A549 (cell line): Measurements from ENCODE around the gene SH3RF3. TPM values are rescaled to one million over a fixed set of nuclear protein-coding genes. Genes with fewer than 3 reads are reported as not detected.

Experiments
- ATAC-seq, 2 experiments: fragments of 200-7000 bp in 1 of 2; fragments of >200 bp in 1 of 2; cut with Nextera tagmentation in 1 of 2; cut with Tn5 transposase in 1 of 2; 3 replicates each; pipeline versions ENCODE4 v1.8.0 to v1.9.1; 2018 to 2020; ENCODE audit warnings: mild to moderate bottlenecking in 1 of 2, moderate library complexity in 1 of 2
- CTCF ChIA-PET: fragments of 300-600 bp; sonication (Branson Sonifier 250); formaldehyde crosslinking; extraction: SDS; loops from one replicate; lab custom pipeline; 2021; ENCODE audit warnings: antibody characterized with exemption, inconsistent platforms; lab: Yijun Ruan, JAX
- POLR2A ChIA-PET: fragments of 350-600 bp; formaldehyde crosslinking; extraction: SDS; loops from one replicate; lab custom pipeline; 2021; ENCODE audit warnings: antibody characterized with exemption, inconsistent platforms; lab: Yijun Ruan, JAX
- DNase-seq, 2 experiments: peaks; one replicate each; pipeline versions ENCODE4 v3.0.0 to v3.0.0-alpha.2; 2011 to 2016; ENCODE audit warnings: low read depth in 1 of 2, low spot score in 1 of 2
- FAIRE-seq: peaks from 2 replicates; lab custom pipeline; 2011; peaks lifted over from hg19 to GRCh38; lab: Jason Lieb, UNC
- H3K27ac ChIP-seq, 2 experiments: fragments of >200 bp; sonication (Bioruptor Twin); formaldehyde crosslinking; 3 replicates each; pipeline ENCODE4 v1.5.1; 2016 to 2017
- H3K4me1 ChIP-seq: fragments of >200 bp; sonication (Bioruptor Twin); formaldehyde crosslinking; 3 replicates; pipeline ENCODE4 v1.6.1; 2016
- H3K4me2 ChIP-seq: fragments of >200 bp; sonication (Bioruptor Twin); formaldehyde crosslinking; 3 replicates; pipeline ENCODE4 v1.6.1; 2016
- H3K4me3 ChIP-seq: fragments of >200 bp; sonication (Bioruptor Twin); formaldehyde crosslinking; 3 replicates; pipeline ENCODE4 v1.5.1; 2016
- H3K9me3 ChIP-seq: fragments of >200 bp; sonication (Bioruptor Twin); formaldehyde crosslinking; 3 replicates; pipeline ENCODE4 v1.6.1; 2016
- CEBPB ChIP-seq, 2 experiments: fragments of >200 bp in 1 of 2; sonication (Bioruptor Twin) in 1 of 2; formaldehyde crosslinking in 1 of 2; IDR thresholded peaks; 2 replicates each; pipeline ENCODE4 v1.6.1; 2012 to 2016
- CHD4 ChIP-seq: fragments of 200-600 bp; sonication (generic); IDR thresholded peaks from 2 replicates; pipeline ENCODE4 v1.6.1; 2016; ENCODE audit warnings: antibody characterized with exemption, mild to moderate bottlenecking, borderline replicate concordance
- EHMT2 ChIP-seq: fragments of 200-600 bp; sonication (generic); IDR thresholded peaks from 2 replicates; pipeline ENCODE4 v1.6.1; 2016; ENCODE audit warnings: antibody characterized with exemption, low read depth, mild to moderate bottlenecking, moderate library complexity
- ESRRA ChIP-seq: fragments of 150-350 bp; IDR thresholded peaks from 2 replicates; pipeline ENCODE4 v1.6.1; 2014; ENCODE audit warnings: mild to moderate bottlenecking, low read length, borderline replicate concordance
- HOXA7 ChIP-seq: fragments of 250-450 bp; sonication (Bioruptor Pico); IDR thresholded peaks from 2 replicates; pipeline ENCODE4 v1.5.0; 2020; ENCODE audit warnings: mild to moderate bottlenecking, moderate library complexity
- JUNB ChIP-seq: fragments of >200 bp; sonication (Bioruptor Twin); formaldehyde crosslinking; IDR thresholded peaks from 2 replicates; pipeline ENCODE4 v1.6.1; 2016
- MAFK ChIP-seq: fragments of 450-650 bp; IDR thresholded peaks from 2 replicates; pipeline ENCODE4 v1.6.1; 2014; ENCODE audit not compliant: partially characterized antibody
- NPAS2 ChIP-seq: fragments of 250-450 bp; sonication (Bioruptor Pico); IDR thresholded peaks from 2 replicates; pipeline ENCODE4 v1.8.0; 2022; ENCODE audit warnings: mild to moderate bottlenecking, moderate library complexity, borderline replicate concordance
- RCOR1 ChIP-seq: fragments of 150-350 bp; IDR thresholded peaks from 2 replicates; pipeline ENCODE4 v1.6.1; 2014; ENCODE audit warnings: antibody characterized with exemption, low read length, low read depth
- RFX5 ChIP-seq: fragments of 450-650 bp; IDR thresholded peaks from 2 replicates; pipeline ENCODE4 v1.7.1; 2014; ENCODE audit warnings: antibody characterized with exemption, mild to moderate bottlenecking, moderate library complexity
- SMC3 ChIP-seq: fragments of >200 bp; sonication (Bioruptor Twin); formaldehyde crosslinking; IDR thresholded peaks from 3 replicates; pipeline ENCODE4 v1.6.1; 2018; ENCODE audit warnings: inconsistent platforms
- TP53 ChIP-seq: fragments of 250-450 bp; sonication (Bioruptor Pico); IDR thresholded peaks from 2 replicates; pipeline ENCODE4 v1.5.0; 2021; ENCODE audit warnings: mild to moderate bottlenecking, moderate library complexity
- ZFP36 ChIP-seq: fragments of 450-650 bp; IDR thresholded peaks from 2 replicates; pipeline ENCODE4 v1.6.1; 2014; ENCODE audit warnings: borderline replicate concordance; ENCODE audit not compliant: partially characterized antibody
- WGBS: methylation state at CpG from one replicate; pipeline ENCODE4 v1.1.6; 2017; ENCODE audit errors: missing lambda C conversion rate; 5-methylcytosine and 5-hydroxymethylcytosine counted together
- polyA plus RNA-seq, 4 experiments: library from polyadenylated mRNA; depleted of rRNA in 3 of 4; stranded (reverse); fragments of >200 nt; fragmentation: RNase III in 1 of 4; extraction: RNeasy Plus Mini Kit Qiagen cat#74134 plus additional on column Dnase treatment in 1 of 4; gene quantifications; 2 replicates in 3 of 4; 3 replicates in 1 of 4; pipeline ENCODE4 v1.2.3, GENCODE V29; 2011 to 2017
- TF ChIP-seq, protein P1 (sequence below): fragments of 250-450 bp; sonication (Bioruptor Pico); IDR thresholded peaks from 2 replicates; pipeline ENCODE4 v1.5.0; 2020; ENCODE audit warnings: low read depth, mild to moderate bottlenecking, moderate library complexity
- TF ChIP-seq, protein P2 (sequence below): fragments of 200-600 bp; sonication (generic); IDR thresholded peaks from 2 replicates; pipeline ENCODE4 v1.6.1; 2016; ENCODE audit warnings: antibody characterized with exemption, mild to moderate bottlenecking, moderate library complexity
- TF ChIP-seq, protein P3 (sequence below): IDR thresholded peaks from 2 replicates; pipeline ENCODE4 v1.6.1; 2012
- TF ChIP-seq, protein P4 (sequence below): fragments of 150-350 bp; IDR thresholded peaks from 2 replicates; pipeline ENCODE4 v1.6.1; 2014; ENCODE audit warnings: low read depth, mild to moderate bottlenecking, low read length
- TF ChIP-seq, protein P5 (sequence below): fragments of >200 bp; sonication (Bioruptor Twin); formaldehyde crosslinking; IDR thresholded peaks from 3 replicates; pipeline ENCODE4 v1.6.1; 2016
- TF ChIP-seq, protein P6 (sequence below): fragments of >200 bp; sonication (Bioruptor Twin); formaldehyde crosslinking; IDR thresholded peaks from 2 replicates; pipeline ENCODE4 v1.6.1; 2016

The SH3RF3 gene
- polyA plus RNA-seq, 2 of the 4 experiments (the other 2 are of a cell fraction), result 0.04 to 0.21 TPM

DNA sequence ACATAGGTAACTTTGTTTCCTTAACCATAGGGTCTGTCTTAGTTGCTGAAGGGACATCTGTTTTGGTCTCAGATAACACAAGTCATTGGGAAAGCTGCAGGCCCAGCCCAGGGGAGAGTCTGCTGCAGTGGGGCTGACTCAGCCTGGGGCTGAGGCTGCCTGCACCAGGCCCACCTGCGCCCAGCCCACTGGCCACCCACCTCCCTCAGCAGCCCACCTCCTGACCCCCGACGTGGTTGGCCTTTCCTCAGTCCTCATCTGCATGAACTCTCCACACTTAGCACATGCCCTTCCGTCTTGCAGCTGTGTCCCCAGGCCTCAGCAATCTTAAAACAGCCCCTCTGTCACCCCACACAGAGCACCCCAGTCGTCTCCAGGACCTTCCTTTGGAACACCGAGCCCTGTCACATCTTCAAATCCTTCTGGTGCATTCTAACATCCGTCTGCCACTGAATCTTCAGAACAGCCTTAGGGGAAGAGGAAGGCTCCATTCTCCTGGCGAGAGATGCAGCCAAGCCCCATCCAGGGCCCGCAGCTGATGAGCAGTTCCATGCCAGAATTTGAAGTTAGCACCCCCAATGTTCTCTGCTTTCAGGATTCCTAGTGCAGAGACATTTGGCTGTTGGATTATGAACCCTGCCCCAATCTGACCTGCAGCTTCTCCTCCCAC is 253.4 kb downstream of the SH3RF3 start:
- POLR2A ChIA-PET, result no interaction called here
- Histone ChIP-seq H3K9me3 (no peaks in the 10 kb centered on the region), H3K4me3 (no peak overlapping the region), H3K4me1 (no peaks in the 10 kb centered on the region), H3K4me2 (no peak overlapping the region), H3K27ac (no peak overlapping the region)
- CTCF ChIA-PET, result no interaction called here
- WGBS, result 31% methylated on average over 9 of the region's 9 CpGs
- DNase-seq (no peak), FAIRE-seq (no peak), ATAC-seq (no peak)
- TF ChIP-seq TP53 (no peak), NPAS2 (no peak), EHMT2 (no peak), HOXA7 (CRISPR knock-in tag) (no peak), MAFK (no peak), CEBPB (IDR thresholded peaks at IDR 0.05) (no peak), RFX5 (no peak), SMC3 (no peak), RCOR1 (no peak), ZFP36 (no peak), CHD4 (no peak), ESRRA (no peak)
- TF ChIP-seq, protein P1, sequence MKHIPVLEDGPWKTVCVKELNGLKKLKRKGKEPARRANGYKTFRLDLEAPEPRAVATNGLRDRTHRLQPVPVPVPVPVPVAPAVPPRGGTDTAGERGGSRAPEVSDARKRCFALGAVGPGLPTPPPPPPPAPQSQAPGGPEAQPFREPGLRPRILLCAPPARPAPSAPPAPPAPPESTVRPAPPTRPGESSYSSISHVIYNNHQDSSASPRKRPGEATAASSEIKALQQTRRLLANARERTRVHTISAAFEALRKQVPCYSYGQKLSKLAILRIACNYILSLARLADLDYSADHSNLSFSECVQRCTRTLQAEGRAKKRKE, result no peak
- TF ChIP-seq, protein P2, sequence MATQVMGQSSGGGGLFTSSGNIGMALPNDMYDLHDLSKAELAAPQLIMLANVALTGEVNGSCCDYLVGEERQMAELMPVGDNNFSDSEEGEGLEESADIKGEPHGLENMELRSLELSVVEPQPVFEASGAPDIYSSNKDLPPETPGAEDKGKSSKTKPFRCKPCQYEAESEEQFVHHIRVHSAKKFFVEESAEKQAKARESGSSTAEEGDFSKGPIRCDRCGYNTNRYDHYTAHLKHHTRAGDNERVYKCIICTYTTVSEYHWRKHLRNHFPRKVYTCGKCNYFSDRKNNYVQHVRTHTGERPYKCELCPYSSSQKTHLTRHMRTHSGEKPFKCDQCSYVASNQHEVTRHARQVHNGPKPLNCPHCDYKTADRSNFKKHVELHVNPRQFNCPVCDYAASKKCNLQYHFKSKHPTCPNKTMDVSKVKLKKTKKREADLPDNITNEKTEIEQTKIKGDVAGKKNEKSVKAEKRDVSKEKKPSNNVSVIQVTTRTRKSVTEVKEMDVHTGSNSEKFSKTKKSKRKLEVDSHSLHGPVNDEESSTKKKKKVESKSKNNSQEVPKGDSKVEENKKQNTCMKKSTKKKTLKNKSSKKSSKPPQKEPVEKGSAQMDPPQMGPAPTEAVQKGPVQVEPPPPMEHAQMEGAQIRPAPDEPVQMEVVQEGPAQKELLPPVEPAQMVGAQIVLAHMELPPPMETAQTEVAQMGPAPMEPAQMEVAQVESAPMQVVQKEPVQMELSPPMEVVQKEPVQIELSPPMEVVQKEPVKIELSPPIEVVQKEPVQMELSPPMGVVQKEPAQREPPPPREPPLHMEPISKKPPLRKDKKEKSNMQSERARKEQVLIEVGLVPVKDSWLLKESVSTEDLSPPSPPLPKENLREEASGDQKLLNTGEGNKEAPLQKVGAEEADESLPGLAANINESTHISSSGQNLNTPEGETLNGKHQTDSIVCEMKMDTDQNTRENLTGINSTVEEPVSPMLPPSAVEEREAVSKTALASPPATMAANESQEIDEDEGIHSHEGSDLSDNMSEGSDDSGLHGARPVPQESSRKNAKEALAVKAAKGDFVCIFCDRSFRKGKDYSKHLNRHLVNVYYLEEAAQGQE, result no peak
- TF ChIP-seq, protein P3, sequence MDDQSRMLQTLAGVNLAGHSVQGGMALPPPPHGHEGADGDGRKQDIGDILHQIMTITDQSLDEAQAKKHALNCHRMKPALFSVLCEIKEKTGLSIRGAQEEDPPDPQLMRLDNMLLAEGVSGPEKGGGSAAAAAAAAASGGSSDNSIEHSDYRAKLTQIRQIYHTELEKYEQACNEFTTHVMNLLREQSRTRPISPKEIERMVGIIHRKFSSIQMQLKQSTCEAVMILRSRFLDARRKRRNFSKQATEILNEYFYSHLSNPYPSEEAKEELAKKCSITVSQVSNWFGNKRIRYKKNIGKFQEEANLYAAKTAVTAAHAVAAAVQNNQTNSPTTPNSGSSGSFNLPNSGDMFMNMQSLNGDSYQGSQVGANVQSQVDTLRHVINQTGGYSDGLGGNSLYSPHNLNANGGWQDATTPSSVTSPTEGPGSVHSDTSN, result no peak
- TF ChIP-seq, protein P4, sequence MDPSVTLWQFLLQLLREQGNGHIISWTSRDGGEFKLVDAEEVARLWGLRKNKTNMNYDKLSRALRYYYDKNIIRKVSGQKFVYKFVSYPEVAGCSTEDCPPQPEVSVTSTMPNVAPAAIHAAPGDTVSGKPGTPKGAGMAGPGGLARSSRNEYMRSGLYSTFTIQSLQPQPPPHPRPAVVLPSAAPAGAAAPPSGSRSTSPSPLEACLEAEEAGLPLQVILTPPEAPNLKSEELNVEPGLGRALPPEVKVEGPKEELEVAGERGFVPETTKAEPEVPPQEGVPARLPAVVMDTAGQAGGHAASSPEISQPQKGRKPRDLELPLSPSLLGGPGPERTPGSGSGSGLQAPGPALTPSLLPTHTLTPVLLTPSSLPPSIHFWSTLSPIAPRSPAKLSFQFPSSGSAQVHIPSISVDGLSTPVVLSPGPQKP, result no peak
- TF ChIP-seq, protein P5, sequence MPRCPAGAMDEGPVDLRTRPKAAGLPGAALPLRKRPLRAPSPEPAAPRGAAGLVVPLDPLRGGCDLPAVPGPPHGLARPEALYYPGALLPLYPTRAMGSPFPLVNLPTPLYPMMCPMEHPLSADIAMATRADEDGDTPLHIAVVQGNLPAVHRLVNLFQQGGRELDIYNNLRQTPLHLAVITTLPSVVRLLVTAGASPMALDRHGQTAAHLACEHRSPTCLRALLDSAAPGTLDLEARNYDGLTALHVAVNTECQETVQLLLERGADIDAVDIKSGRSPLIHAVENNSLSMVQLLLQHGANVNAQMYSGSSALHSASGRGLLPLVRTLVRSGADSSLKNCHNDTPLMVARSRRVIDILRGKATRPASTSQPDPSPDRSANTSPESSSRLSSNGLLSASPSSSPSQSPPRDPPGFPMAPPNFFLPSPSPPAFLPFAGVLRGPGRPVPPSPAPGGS, result no peak
- TF ChIP-seq, protein P6, sequence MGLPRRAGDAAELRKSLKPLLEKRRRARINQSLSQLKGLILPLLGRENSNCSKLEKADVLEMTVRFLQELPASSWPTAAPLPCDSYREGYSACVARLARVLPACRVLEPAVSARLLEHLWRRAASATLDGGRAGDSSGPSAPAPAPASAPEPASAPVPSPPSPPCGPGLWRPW, result no peak

DNA sequence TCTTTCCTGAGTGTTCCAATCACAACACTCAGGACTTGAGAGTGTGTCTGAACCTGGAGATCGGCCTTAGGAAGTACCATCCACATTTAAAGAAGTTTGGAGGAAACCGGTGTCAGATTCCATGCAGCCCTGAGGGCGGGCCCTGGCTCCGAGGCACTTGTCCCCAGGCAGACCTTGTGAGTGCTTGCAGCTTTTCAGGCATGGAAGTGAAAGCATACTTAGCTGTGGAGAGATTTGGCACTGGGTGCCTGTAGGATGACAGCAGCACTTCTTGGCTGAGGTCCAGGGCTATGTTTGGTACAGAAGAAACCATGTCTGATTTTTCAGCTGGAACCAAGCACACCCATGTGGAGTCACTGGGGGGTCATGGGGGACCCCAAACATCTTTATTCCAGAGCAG is 253.9 kb downstream of the SH3RF3 start:
- TF ChIP-seq ESRRA (no peak), JUNB (no peak)
- Histone ChIP-seq H3K4me2 (no peak overlapping the region), H3K4me3 (no peak overlapping the region), H3K27ac (no peak overlapping the region), H3K4me1 (no peaks in the 10 kb centered on the region), H3K9me3 (no peaks in the 10 kb centered on the region)
- DNase-seq (no peak), FAIRE-seq (no peak), ATAC-seq (no peak)
- CTCF ChIA-PET, result no interaction called here
- WGBS, result 77% methylated on average over 4 of the region's 4 CpGs
- POLR2A ChIA-PET, result no interaction called here
